ENCODE data around the gene MRTO4. TPM values are rescaled to one million over a fixed set of nuclear protein-coding genes. Genes with fewer than 3 reads are reported as not detected.
"Not testable (repeated sequence)": the region's sequence is repeated elsewhere in the genome, so short reads cannot be mapped to it uniquely, and the experiment has no call there.

Gene MRTO4
- total RNA-seq, 1 donor from 2014 or later: 29.1 TPM

GRCh38 chr1:19255288-19255687 lies 3.7 kb downstream of the MRTO4 start:
- no peak overlapping the region for H3K27ac Mint-ChIP-seq (ENCODE audit: unreplicated experiment)
- peaks cover 1% of the 10 kb centered on the region for H3K27me3 Mint-ChIP-seq (ENCODE audit: unreplicated experiment)
- H3K4me1 Mint-ChIP-seq (ENCODE audit: low read depth, unreplicated experiment): peaks cover 8% of the 10 kb centered on the region
- no peaks in the 10 kb centered on the region for H3K36me3 Mint-ChIP-seq (ENCODE audit: unreplicated experiment)
- no peak overlapping the region for H3K4me3 Mint-ChIP-seq (ENCODE audit: unreplicated experiment)
- peaks cover 7% of the 10 kb centered on the region for H3K9me3 Mint-ChIP-seq (ENCODE audit: unreplicated experiment)
- no peak for TF ChIP-seq CTCF (IDR thresholded peaks at IDR 0.05; ENCODE audit: partially characterized antibody, unreplicated experiment)
- no peak for DNase-seq

- H3K27me3 Mint-ChIP-seq (ENCODE audit: unreplicated experiment); H3K4me1 Mint-ChIP-seq (ENCODE audit: low read depth, unreplicated experiment); H3K9me3 Mint-ChIP-seq (ENCODE audit: unreplicated experiment); H3K4me3 Mint-ChIP-seq (ENCODE audit: unreplicated experiment); H3K27ac Mint-ChIP-seq (ENCODE audit: unreplicated experiment); DNase-seq; H3K36me3 Mint-ChIP-seq (ENCODE audit: unreplicated experiment): not testable (repeated sequence)
Measured at GRCh38 chr1:19256301-19256700, 4.7 kb downstream of the MRTO4 start.

GRCh38 chr1:19257178-19257914 lies 5.7 kb downstream of the MRTO4 start:
- DNase-seq: no peak
- H3K9me3 Mint-ChIP-seq (ENCODE audit: unreplicated experiment): peaks cover 5% of the 10 kb centered on the region
- peaks cover 1% of the 10 kb centered on the region for H3K27me3 Mint-ChIP-seq (ENCODE audit: unreplicated experiment)
- H3K36me3 Mint-ChIP-seq (ENCODE audit: unreplicated experiment): no peaks in the 10 kb centered on the region
- peaks cover 4% of the 10 kb centered on the region for H3K4me1 Mint-ChIP-seq (ENCODE audit: low read depth, unreplicated experiment)
- no peak for TF ChIP-seq CTCF (IDR thresholded peaks at IDR 0.05; ENCODE audit: partially characterized antibody, unreplicated experiment)
- H3K4me3 Mint-ChIP-seq (ENCODE audit: unreplicated experiment): no peak overlapping the region
- H3K27ac Mint-ChIP-seq (ENCODE audit: unreplicated experiment): peak overlapping the region; percentile 31

GRCh38 chr1:19258353-19258752 lies 6.7 kb downstream of the MRTO4 start:
- no peak for DNase-seq
- H3K9me3 Mint-ChIP-seq (ENCODE audit: unreplicated experiment): peaks cover 1% of the 10 kb centered on the region
- peaks cover 5% of the 10 kb centered on the region for H3K27me3 Mint-ChIP-seq (ENCODE audit: unreplicated experiment)
- H3K4me1 Mint-ChIP-seq (ENCODE audit: low read depth, unreplicated experiment): no peaks in the 10 kb centered on the region
- no peak overlapping the region for H3K4me3 Mint-ChIP-seq (ENCODE audit: unreplicated experiment)
- no peak for TF ChIP-seq CTCF (IDR thresholded peaks at IDR 0.05; ENCODE audit: partially characterized antibody, unreplicated experiment)
- H3K36me3 Mint-ChIP-seq (ENCODE audit: unreplicated experiment): no peaks in the 10 kb centered on the region
- H3K27ac Mint-ChIP-seq (ENCODE audit: unreplicated experiment): no peak overlapping the region

DNA sequence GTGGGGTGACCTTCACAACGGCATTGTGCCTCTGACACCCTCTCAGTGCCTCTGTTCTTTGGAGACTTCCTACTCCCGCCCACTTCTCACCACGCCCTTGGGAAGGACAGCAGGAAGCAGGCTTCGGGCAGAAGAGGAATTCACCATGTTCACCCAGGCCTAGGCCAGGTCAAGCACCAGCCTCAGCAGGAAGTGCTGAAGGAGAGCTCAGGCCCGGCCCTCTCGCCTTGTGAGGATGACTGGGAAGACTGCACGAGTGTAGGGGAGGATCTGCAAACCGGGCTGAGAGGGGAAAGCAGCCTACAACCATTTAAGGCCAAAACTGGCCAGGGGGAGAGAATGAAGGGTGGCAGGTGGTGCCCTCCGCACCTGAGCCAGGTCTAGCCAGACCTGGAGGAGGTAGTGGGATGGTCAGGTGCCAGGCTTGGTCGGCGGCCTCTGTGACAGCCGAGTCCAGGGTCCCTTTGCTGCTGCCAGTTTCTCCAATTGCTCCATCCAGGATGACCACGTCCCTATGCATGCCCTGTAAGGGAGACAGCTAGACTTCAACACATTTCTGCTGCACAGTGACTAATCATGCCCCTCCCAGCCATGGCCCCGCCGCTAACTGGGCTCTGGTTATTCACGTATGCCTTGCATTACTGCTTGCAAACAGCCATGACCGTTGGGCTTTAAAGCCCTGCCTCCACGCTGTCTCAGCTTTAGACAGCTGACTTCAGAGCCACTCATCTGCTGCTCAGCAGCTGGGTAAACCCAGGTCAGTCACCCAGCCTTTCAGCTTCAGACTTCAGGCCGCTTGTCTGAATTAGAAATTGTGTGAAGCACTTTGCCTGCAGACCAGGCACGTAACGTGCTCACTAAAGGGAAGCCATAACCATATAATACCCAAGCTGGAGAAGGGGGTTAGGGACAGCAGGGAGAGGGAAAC lies 8.9 kb downstream of the MRTO4 start:
- DNase-seq: no peak
- H3K27me3 Mint-ChIP-seq (ENCODE audit: unreplicated experiment): peaks cover 3% of the 10 kb centered on the region
- H3K36me3 Mint-ChIP-seq (ENCODE audit: unreplicated experiment): no peaks in the 10 kb centered on the region
- no peak for TF ChIP-seq CTCF (IDR thresholded peaks at IDR 0.05; ENCODE audit: partially characterized antibody, unreplicated experiment)
- H3K27ac Mint-ChIP-seq (ENCODE audit: unreplicated experiment): no peak overlapping the region
- H3K4me3 Mint-ChIP-seq (ENCODE audit: unreplicated experiment): no peak overlapping the region
- H3K4me1 Mint-ChIP-seq (ENCODE audit: low read depth, unreplicated experiment): no peaks in the 10 kb centered on the region
- peaks cover 1% of the 10 kb centered on the region for H3K9me3 Mint-ChIP-seq (ENCODE audit: unreplicated experiment)

Measured in glutamatergic neuron (in vitro differentiated cells).